ENCODE measurements around the gene SMTN. TPM values are rescaled to one million over a fixed set of nuclear protein-coding genes. Genes with fewer than 3 reads are reported as not detected.
"Not testable (repeated sequence)": the region's sequence is repeated elsewhere in the genome, so short reads cannot be mapped to it uniquely, and the experiment has no call there.

Gene SMTN
- total RNA-seq, 2 experiments from 2014 or later: 55.1 to 57.4 TPM

DNA sequence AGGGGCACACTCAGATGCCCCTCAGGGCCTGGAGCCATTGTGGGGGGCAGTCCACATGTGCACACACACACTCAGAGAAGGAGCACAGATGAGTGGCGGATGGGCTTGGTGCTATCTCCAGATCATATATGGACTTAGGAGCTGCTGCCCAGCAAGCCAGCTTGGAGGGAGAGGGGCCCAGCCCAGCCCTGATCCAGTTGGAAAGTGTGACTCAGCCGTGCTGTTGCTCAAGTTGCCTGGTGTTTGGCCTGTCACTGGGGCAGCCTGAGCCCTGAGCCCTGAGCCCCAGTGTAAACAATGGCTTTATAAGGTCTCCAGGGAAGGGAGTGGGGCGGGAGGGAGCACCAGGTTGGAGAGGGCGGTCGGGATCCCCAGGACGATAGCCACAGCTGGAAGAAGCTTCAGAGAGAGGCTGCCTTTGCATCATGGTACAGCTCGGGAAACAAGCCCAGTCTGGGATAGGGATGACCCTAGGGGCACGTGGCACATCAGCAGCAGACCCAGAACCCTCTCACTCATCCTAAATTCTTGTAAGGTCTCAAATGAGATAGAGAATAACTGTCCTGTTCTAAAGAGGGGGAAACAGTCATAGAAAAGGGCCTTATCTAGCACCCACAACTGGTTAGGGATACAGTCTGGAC is 21.4 kb downstream of the SMTN start:
- Mint-ChIP-seq H3K4me3 (no peak overlapping the region), H3K36me3 (no peaks in the 10 kb centered on the region), H3K27me3 (no peaks in the 10 kb centered on the region), H3K4me1 (ENCODE audit: low read depth) (peaks cover 17% of the 10 kb centered on the region), H3K9me3 (no peaks in the 10 kb centered on the region), H3K27ac (no peak overlapping the region)
- intact Hi-C loops (cut with micrococcal nuclease): no loop called here
- ChIA-PET POLR2A (no interaction called here), CTCF (interaction anchor here (5.0 kb wide), 1 partner anchor 18 kb away, joined by 27 read pairs; no protein-coding TSS in a partner anchor)
- no peak for DNase-seq

DNA sequence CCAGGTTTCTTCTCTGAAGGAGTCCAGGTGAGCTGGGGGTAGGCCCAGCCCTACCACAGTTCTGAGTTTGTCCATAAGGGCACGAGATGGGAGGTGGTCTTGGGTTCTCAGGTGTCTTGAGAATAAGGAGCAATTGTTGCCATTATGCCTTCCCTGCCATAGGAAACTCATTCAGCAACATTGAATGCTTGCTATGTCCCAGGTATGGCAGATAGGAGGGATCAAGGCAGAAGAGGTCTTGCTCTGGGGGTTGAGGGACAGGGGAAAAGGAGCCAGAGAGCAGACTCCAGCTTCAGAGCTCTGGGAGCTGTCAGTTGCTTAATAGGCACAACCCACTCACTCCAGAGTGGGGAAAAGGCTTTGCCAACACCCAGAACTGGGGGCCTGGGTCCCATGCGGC is 22.0 kb downstream of the SMTN start:
- H3K27ac Mint-ChIP-seq: no peak overlapping the region
- POLR2A ChIA-PET: no interaction called here

DNA sequence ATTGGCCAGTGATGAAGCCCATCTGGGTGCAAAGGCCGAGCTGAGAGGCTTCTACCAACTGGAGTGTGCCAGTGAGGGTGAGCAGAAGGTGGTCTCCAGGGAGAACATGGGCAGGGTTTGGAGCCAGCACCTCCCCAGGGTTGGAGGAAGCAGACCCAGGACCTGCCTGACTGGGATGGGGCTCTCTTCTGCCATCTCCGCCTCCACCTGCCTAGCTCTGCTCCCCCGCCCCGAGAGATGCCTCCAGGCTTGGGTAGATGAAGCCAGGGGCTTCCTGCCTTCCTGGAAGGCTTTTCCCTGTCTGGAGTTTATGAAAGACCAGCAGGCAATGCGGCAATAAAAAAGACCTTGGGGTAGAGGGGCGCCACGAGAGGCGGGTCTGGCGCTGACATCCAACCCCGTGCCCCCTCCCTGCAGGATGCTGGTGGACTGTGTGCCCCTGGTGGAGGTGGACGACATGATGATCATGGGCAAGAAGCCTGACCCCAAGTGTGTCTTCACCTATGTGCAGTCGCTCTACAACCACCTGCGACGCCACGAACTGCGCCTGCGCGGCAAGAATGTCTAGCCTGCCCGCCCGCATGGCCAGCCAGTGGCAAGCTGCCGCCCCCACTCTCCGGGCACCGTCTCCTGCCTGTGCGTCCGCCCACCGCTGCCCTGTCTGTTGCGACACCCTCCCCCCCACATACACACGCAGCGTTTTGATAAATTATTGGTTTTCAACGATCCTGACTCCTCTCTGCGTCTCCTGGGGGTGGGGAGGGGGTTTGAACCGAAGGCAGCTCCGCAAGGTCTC is 23.0 kb downstream of the SMTN start:
- no peaks in the 10 kb centered on the region for H3K27me3 Mint-ChIP-seq
- no peak overlapping the region for H3K27ac Mint-ChIP-seq
- DNase-seq: no peak
- H3K4me1 Mint-ChIP-seq (ENCODE audit: low read depth): peaks cover 22% of the 10 kb centered on the region
- H3K36me3 Mint-ChIP-seq: no peaks in the 10 kb centered on the region
- intact Hi-C loops (cut with micrococcal nuclease): no loop called here
- no peak overlapping the region for H3K4me3 Mint-ChIP-seq
- H3K9me3 Mint-ChIP-seq: no peaks in the 10 kb centered on the region
- ChIA-PET CTCF (interaction anchor here (1.1 to 5.0 kb wide), 5 partner anchors 14 to 241 kb away, joined by 3 to 27 read pairs (median 3); no protein-coding TSS in a partner anchor), POLR2A (interaction anchor here (1.4 kb wide), 1 partner anchor 36 kb away, joined by 3 read pairs; the partner anchor contains the start of gene PLA2G3)

More for the DNA sequence above, 22.0 kb downstream of the SMTN start:
- H3K27me3 Mint-ChIP-seq: no peaks in the 10 kb centered on the region
- no peak overlapping the region for H3K4me3 Mint-ChIP-seq
- DNase-seq: no peak
- CTCF ChIA-PET: interaction anchor here (1.6 to 5.0 kb wide), 2 partner anchors 14 to 19 kb away, joined by 3 to 27 read pairs; no protein-coding TSS in a partner anchor
- H3K9me3 Mint-ChIP-seq: no peaks in the 10 kb centered on the region
- peaks cover 22% of the 10 kb centered on the region for H3K4me1 Mint-ChIP-seq (ENCODE audit: low read depth)
- intact Hi-C loops (cut with micrococcal nuclease): no loop called here
- no peaks in the 10 kb centered on the region for H3K36me3 Mint-ChIP-seq

DNA sequence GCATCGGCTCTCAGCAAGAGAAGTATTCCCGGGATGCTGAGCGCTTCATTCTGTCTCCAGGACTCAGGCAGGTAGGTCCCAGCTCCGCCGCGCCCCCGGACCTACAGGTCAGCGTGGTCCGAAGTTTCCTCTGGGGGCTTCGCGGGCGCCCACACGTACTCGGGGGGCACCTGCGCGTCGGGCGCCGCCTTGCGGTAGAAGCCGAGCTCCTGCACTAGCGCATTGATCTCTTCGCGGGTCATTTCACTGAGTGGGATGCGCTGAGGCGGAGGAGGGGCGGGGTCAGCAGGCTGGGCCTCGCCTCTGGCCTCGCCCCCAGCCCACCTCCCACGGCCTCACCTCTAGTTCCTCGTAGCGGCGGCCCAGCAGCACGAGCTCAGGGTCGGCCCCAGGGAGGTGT is 23.8 kb downstream of the SMTN start:
- H3K4me1 Mint-ChIP-seq (ENCODE audit: low read depth): peaks cover 22% of the 10 kb centered on the region
- H3K9me3 Mint-ChIP-seq: no peaks in the 10 kb centered on the region
- no peaks in the 10 kb centered on the region for H3K36me3 Mint-ChIP-seq
- intact Hi-C loops (cut with micrococcal nuclease): loop anchor here (5.0 kb wide), 3 partner anchors 67 to 187 kb away; partner anchors contain the start of genes LIMK2 and PIK3IP1
- ChIA-PET POLR2A (interaction anchor here (0.6 to 1.4 kb wide), 2 partner anchors 35 to 258 kb away, joined by 3 read pairs; partner anchors contain the start of gene PLA2G3), CTCF (interaction anchor here (0.8 to 5.0 kb wide), 8 partner anchors 20 to 240 kb away, joined by 3 to 27 read pairs (median 3); no protein-coding TSS in a partner anchor)
- no peaks in the 10 kb centered on the region for H3K27me3 Mint-ChIP-seq
- H3K27ac Mint-ChIP-seq: no peak overlapping the region
- peak; percentile 26 for DNase-seq
- H3K4me3 Mint-ChIP-seq: no peak overlapping the region

DNA sequence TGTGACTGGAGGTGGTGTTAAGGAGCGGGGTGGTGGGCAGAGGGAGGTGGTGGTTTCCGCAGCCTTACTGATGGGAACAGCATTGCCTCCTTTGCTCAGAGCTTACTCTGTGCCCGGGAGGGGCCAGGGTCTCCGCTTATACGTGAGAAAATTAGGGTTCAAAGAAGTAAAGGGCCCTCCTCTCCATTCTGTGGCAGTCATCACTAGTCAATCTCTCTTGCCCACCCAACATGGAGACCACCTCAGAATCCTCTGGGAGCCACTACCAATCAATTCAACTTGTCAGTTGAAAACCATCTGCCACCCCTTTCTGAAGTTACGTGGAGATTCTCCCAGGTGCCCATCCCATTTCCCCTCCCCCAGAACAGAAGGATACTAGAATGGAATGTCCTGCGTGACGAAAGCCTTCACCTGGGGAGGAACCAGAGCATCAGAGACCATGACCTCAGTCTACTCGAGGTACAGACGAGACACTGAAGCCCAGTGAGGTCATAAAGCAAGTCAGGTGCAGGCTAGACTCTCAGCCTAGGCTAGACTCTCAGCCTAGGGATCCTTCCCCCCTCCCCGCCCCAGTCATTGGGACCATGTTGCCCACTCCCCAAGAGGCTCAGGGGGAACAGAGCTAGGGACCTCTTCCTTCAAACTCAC is 24.3 kb downstream of the SMTN start:
- intact Hi-C loops (cut with micrococcal nuclease): loop anchor here (5.0 kb wide), 3 partner anchors 67 to 187 kb away; partner anchors contain the start of genes LIMK2 and PIK3IP1
- H3K27ac Mint-ChIP-seq: no peak overlapping the region
- no peak for DNase-seq
- POLR2A ChIA-PET: interaction anchor here (0.6 kb wide), 1 partner anchor 258 kb away, joined by 3 read pairs; no protein-coding TSS in a partner anchor
- no peaks in the 10 kb centered on the region for H3K36me3 Mint-ChIP-seq
- H3K9me3 Mint-ChIP-seq: no peaks in the 10 kb centered on the region
- H3K4me1 Mint-ChIP-seq (ENCODE audit: low read depth): peaks cover 22% of the 10 kb centered on the region
- CTCF ChIA-PET: interaction anchor here (0.8 to 5.0 kb wide), 8 partner anchors 21 to 240 kb away, joined by 3 to 27 read pairs (median 3); no protein-coding TSS in a partner anchor
- no peaks in the 10 kb centered on the region for H3K27me3 Mint-ChIP-seq
- H3K4me3 Mint-ChIP-seq: no peak overlapping the region

DNA sequence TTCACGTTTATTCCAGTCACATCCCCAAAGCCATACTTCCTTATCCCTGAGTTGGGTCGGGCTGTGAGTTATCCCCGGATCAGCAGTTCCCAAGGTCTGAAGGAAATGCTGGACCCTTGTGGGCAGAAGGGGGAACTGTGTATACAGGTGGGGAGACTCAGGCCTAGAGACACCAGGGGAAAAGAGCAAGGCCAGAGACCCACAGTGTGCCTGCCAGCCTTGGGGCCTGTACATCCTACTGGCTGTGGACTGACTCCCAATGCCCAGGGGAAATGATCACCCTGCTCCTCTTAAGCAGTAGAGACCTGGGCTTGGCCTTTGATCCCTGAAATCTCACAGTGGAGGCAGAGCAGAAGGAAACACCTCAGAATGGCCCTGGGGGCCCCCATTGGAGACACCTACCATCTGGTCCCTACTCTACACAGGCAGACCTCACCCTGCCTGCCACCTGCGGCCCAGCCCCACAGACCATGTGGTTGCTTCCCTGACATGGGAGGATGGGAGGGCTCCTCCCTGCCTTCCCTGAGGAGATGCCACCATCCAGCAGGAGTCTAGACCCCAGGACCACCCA is 25.0 kb downstream of the SMTN start:
- Mint-ChIP-seq H3K36me3 (no peaks in the 10 kb centered on the region), H3K27me3 (no peaks in the 10 kb centered on the region), H3K9me3 (no peaks in the 10 kb centered on the region), H3K27ac (no peak overlapping the region), H3K4me1 (ENCODE audit: low read depth) (peaks cover 22% of the 10 kb centered on the region), H3K4me3 (peak overlapping the region; percentile 80)
- intact Hi-C loops (cut with micrococcal nuclease): loop anchor here (2.0 to 5.0 kb wide), 4 partner anchors 21 to 186 kb away; partner anchors contain the start of genes LIMK2 and PIK3IP1
- DNase-seq: no peak
- POLR2A ChIA-PET: interaction anchor here (0.6 kb wide), 1 partner anchor 62 kb away, joined by 3 read pairs; no protein-coding TSS in a partner anchor
- CTCF ChIA-PET: interaction anchor here (1.5 to 5.0 kb wide), 3 partner anchors 21 to 43 kb away, joined by 5 to 27 read pairs (median 23); no protein-coding TSS in a partner anchor

DNA sequence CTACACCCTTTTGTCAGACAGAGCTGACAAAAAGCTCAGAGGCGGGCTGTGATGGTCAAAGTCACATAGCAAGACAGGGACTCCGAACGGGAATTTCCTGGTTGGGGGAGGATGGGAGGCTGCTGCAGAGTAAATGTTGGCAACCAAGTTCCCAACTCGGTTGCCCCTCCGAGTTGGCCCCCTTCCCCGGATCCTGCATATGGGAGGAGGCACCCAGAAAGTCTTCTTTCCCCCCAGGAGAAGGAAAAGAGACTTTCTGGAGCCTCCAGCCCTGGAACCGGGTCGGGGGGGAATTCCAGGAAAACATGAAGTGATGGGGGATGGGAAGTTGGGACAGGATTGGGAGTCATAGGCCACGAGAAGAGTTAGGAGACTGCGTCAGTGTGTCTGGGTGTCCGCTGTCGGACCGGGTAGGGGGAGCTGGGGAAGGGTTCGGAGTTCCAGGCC is 25.6 kb downstream of the SMTN start:
- CTCF ChIA-PET: interaction anchor here (0.8 to 3.5 kb wide), 13 partner anchors 9 to 206 kb away, joined by 3 to 49 read pairs (median 6); partner anchors contain the start of gene RNF185
- no peaks in the 10 kb centered on the region for H3K9me3 Mint-ChIP-seq
- no peaks in the 10 kb centered on the region for H3K27me3 Mint-ChIP-seq

DNA sequence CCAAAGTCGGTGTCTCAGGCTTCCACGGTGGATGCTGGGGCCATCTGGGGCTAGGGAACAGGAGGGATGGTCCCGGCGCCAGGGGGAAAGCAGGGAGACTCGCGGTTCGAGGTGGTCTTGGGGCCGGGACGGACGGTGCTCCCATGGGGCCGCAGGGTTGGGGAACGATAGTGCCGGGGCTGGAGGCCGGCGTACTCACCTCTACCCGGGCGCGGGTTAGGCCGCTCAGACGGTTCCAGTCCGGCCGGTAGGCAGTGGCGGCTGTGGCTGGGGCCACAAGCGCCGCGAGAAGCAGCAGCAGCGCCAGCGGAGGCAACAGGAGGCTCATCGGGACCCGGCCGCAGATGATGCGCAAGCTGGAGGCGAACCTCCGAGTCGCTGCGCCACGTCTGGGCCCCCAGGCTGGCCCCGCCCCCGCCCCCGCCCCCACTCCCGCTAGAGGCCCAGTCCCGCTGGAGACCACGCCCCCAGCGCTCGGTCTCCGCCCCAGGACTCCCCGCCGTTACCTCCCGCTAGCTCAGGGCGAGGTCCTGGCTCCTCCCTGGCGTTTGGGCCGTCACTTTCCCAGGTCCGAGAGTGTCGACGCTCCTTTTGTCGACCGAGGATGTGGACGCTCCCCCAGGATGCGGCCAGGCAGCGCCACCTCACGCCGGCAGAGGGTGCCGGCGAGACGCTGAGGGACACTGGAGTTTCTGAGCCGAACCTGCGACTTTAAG is 26.2 kb downstream of the SMTN start, which contains the start of gene SELENOM:
SELENOM (minus strand) TSS at position 391 of the 716 bp plus-strand sequence; CDS start at position 328, 63 bp downstream.
- intact Hi-C loops (cut with micrococcal nuclease): loop anchor here (2.0 to 5.0 kb wide), 4 partner anchors 23 to 185 kb away; partner anchors contain the start of genes LIMK2 and PIK3IP1
- CTCF ChIA-PET: interaction anchor here (0.6 to 3.5 kb wide), 44 partner anchors 9 to 1364 kb away, joined by 3 to 49 read pairs (median 4); partner anchors contain the start of genes LIMK2, MORC2, PIK3IP1 and RNF185
- POLR2A ChIA-PET: interaction anchor here (0.7 to 1.2 kb wide), 7 partner anchors 22 to 355 kb away, joined by 3 to 7 read pairs (median 3); partner anchors contain the start of genes LIMK2, MORC2 and TUG1
- H3K4me1 Mint-ChIP-seq (ENCODE audit: low read depth): peaks cover 22% of the 10 kb centered on the region
- H3K27me3 Mint-ChIP-seq: no peaks in the 10 kb centered on the region
- peak within 1 kb of the TSS; percentile 80 for H3K4me3 Mint-ChIP-seq
- H3K27ac Mint-ChIP-seq: peak within 1 kb of the TSS; percentile 70
- no peaks in the 10 kb centered on the region for H3K9me3 Mint-ChIP-seq
- no peaks in the 10 kb centered on the region for H3K36me3 Mint-ChIP-seq
- DNase-seq: peak; percentile 94

More for the DNA sequence above, 25.6 kb downstream of the SMTN start:
- DNase-seq: no peak
- peaks cover 22% of the 10 kb centered on the region for H3K4me1 Mint-ChIP-seq (ENCODE audit: low read depth)
- H3K36me3 Mint-ChIP-seq: no peaks in the 10 kb centered on the region
- POLR2A ChIA-PET: interaction anchor here (0.6 to 1.2 kb wide), 6 partner anchors 22 to 184 kb away, joined by 3 to 5 read pairs (median 3); partner anchors contain the start of genes LIMK2, MORC2 and TUG1
- no peak overlapping the region for H3K27ac Mint-ChIP-seq
- intact Hi-C loops (cut with micrococcal nuclease): loop anchor here (2.0 to 5.0 kb wide), 4 partner anchors 22 to 186 kb away; partner anchors contain the start of genes LIMK2 and PIK3IP1
- H3K4me3 Mint-ChIP-seq: peak overlapping the region; percentile 80

DNA sequence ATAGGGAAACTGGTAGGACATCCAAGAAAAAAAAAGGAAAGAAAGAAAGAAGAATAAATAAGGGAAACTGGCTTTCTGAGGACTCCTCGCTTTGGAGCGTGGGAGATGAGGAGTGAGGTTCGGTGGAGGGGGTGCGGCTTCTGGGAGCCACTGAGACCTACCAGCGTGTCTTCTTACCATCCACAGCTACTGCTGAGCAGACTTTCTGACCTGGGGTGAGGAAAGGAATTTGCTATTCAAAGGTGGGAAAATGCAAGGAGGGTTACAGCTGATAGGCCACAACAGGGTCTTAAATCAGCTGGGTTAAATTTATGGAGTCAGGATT is 26.7 kb downstream of the SMTN start:
- ChIA-PET POLR2A (interaction anchor here (0.7 to 1.1 kb wide), 4 partner anchors 72 to 355 kb away, joined by 3 to 7 read pairs (median 4); partner anchors contain the start of gene LIMK2), CTCF (interaction anchor here (0.6 to 3.5 kb wide), 36 partner anchors 12 to 1364 kb away, joined by 3 to 49 read pairs (median 4); partner anchors contain the start of genes LIMK2, MORC2, PIK3IP1 and RNF185)
- Mint-ChIP-seq H3K36me3 (no peaks in the 10 kb centered on the region), H3K4me3 (peak overlapping the region; percentile 80), H3K27me3 (no peaks in the 10 kb centered on the region), H3K4me1 (ENCODE audit: low read depth) (peaks cover 22% of the 10 kb centered on the region), H3K27ac (peak overlapping the region; percentile 70), H3K9me3 (peaks cover 3% of the 10 kb centered on the region)
- intact Hi-C loops (cut with micrococcal nuclease): loop anchor here (2.0 to 5.0 kb wide), 4 partner anchors 23 to 184 kb away; partner anchors contain the start of genes LIMK2 and PIK3IP1
- DNase-seq: no peak

DNA sequence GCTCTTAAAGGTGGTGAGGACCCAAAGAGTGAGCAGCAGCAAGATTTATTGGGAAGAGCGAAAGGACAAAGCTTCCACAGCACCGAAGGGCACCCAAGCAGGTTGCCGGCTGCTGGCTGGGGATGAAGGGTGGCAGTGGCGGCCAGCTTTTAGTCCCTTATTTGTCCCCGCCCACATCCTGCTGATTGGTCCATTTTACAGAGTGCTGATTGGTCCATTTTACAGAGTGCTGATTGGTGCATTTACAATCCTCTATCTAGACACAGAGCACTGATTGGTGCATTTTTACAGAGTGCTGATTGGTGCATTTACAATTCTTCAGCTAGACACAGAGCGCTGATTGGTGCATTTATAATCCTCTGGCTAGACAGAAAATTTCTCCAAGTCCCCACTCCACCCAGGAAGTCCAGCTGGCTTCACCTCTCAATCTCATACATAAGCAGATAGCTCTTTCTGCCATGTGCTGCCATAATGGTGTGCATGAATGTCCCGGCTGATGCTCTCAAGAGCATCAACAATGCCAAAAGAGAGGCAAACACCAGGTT is 31.5 kb downstream of the SMTN start:
- POLR2A ChIA-PET: interaction anchor here (0.6 kb wide), 1 partner anchor 92 kb away, joined by 3 read pairs; no protein-coding TSS in a partner anchor
- H3K4me3 Mint-ChIP-seq; H3K4me1 Mint-ChIP-seq (ENCODE audit: low read depth); intact Hi-C loops (cut with micrococcal nuclease); H3K27ac Mint-ChIP-seq; H3K27me3 Mint-ChIP-seq; H3K36me3 Mint-ChIP-seq; CTCF ChIA-PET; DNase-seq; H3K9me3 Mint-ChIP-seq: not testable (repeated sequence)

All from activated CD4-positive, alpha-beta memory T cell treated with anti-CD3 and anti-CD28 coated beads for 36 hours (primary cell).